ENCODE measurements around the gene HDDC3.

DNA sequence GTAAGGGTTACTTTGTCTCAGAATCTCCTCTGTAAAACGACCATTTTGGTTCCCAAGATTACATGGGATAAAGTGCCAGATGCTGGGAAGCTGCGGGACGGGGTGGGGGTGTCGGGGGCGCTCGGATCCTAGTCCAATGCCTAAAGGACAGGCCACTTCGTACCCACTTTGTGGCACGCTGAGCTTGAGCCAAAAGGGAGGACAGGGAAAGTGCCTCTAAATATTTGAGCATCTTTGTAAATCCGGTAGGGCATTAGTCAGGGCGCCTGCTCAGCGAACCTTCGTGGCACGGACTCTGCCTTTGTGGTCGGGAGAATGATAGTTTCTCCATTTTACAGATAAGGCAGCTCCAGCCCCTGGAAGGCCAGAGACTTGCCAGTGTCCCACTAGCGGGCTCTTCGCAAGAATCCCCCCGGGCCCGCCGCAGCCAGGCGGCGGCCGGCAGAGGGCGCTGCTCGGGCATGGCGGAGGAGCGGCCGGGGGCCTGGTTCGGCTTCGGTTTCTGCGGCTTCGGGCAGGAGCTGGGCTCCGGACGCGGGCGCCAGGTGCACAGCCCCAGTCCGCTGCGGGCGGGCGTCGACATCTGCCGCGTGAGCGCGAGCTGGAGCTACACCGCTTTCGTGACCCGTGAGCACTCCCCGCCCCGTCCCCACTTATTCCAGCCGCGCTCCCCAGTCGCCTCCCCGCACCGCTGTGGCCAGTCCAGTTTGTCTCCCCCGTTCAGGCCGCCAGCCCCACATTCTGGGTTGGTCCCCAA, 24.1 kb upstream of the HDDC3 start:
- TF ChIP-seq, protein P1, sequence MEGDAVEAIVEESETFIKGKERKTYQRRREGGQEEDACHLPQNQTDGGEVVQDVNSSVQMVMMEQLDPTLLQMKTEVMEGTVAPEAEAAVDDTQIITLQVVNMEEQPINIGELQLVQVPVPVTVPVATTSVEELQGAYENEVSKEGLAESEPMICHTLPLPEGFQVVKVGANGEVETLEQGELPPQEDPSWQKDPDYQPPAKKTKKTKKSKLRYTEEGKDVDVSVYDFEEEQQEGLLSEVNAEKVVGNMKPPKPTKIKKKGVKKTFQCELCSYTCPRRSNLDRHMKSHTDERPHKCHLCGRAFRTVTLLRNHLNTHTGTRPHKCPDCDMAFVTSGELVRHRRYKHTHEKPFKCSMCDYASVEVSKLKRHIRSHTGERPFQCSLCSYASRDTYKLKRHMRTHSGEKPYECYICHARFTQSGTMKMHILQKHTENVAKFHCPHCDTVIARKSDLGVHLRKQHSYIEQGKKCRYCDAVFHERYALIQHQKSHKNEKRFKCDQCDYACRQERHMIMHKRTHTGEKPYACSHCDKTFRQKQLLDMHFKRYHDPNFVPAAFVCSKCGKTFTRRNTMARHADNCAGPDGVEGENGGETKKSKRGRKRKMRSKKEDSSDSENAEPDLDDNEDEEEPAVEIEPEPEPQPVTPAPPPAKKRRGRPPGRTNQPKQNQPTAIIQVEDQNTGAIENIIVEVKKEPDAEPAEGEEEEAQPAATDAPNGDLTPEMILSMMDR (IDR thresholded peaks at IDR 0.05) = peak in 2 of 3 experiments; percentile 87 to 96
- TF ChIP-seq POLR2AphosphoS5 (IDR thresholded peaks at IDR 0.05) = peak; percentile 11 to 28
- no peak for TF ChIP-seq EP300 (IDR thresholded peaks at IDR 0.05)
- TF ChIP-seq POLR2A (IDR thresholded peaks at IDR 0.05; ENCODE audit: low read depth) = no peak

Data from esophagus muscularis mucosa (tissue), 4 donors.